K562 (cell line): ENCODE measurements around the gene ARSD. TPM values are rescaled to one million over a fixed set of nuclear protein-coding genes. Genes with fewer than 3 reads are reported as not detected.
A peak's percentile ranks its signal among the peaks of the same experiment; 100 is the strongest.

ENCODE experiments used
- ARID1B ChIP-seq: fragments of 450-650 bp; IDR thresholded peaks from 2 replicates; pipeline ENCODE4 v1.6.1; 2016; ENCODE audit warnings: antibody characterized with exemption, mild to moderate bottlenecking, inconsistent platforms
- ATF3 ChIP-seq, 2 experiments: fragments of 450-650 bp in 1 of 2; sonication (generic) in 1 of 2; formaldehyde crosslinking in 1 of 2; IDR thresholded peaks in 1 of 2; conservative IDR thresholded peaks in 1 of 2; 2 replicates each; pipeline versions ENCODE4 v1.6.1 to v1.8.1; 2016 to 2023; ENCODE audit warnings: mild to moderate bottlenecking in 2 of 2, moderate library complexity in 2 of 2, inconsistent platforms in 1 of 2, missing genetic modification reagents in 1 of 2
- ATF7 ChIP-seq: fragments of 450-650 bp; IDR thresholded peaks from 2 replicates; pipeline ENCODE4 v1.7.1; 2014; ENCODE audit warnings: mild to moderate bottlenecking, moderate library complexity
- CCNT2 ChIP-seq: IDR thresholded peaks from 2 replicates; pipeline ENCODE4 v1.6.1; 2011; ENCODE audit warnings: borderline replicate concordance, low read depth, mild to moderate bottlenecking, moderate library complexity, mixed read lengths, low read length; ENCODE audit not compliant: insufficient read length; ENCODE audit errors: extremely low read depth
- ELK1 ChIP-seq: sonication (generic); formaldehyde crosslinking; IDR thresholded peaks from 2 replicates; pipeline ENCODE4 v1.8.1; 2022; ENCODE audit warnings: missing genetic modification reagents
- KLF6 ChIP-seq: fragments of 250-450 bp; sonication (Bioruptor Pico); IDR thresholded peaks from 2 replicates; pipeline ENCODE4 v1.4.0; 2020; ENCODE audit warnings: mild to moderate bottlenecking, moderate library complexity, borderline replicate concordance
- MCM7 ChIP-seq, 2 experiments: fragments of 450-650 bp; IDR thresholded peaks; 2 replicates each; pipeline ENCODE4 v1.6.1; 2016 to 2018
- OTX1 ChIP-seq: fragments of 450-650 bp; formaldehyde crosslinking; IDR thresholded peaks from 2 replicates; pipeline ENCODE4 v1.4.0; 2022; ENCODE audit warnings: mild to moderate bottlenecking
- RAD21 ChIP-seq, 2 experiments: fragments of 250-450 bp in 1 of 2; fragments of 450-650 bp in 1 of 2; sonication (Bioruptor Pico) in 1 of 2; formaldehyde crosslinking in 1 of 2; IDR thresholded peaks in 1 of 2; conservative IDR thresholded peaks in 1 of 2; 2 replicates each; pipeline versions ENCODE4 v1.4.0 to v1.8.0; 2020 to 2022; ENCODE audit warnings: mild to moderate bottlenecking in 2 of 2, moderate library complexity in 1 of 2
- RBM14 ChIP-seq: fragments of 200-400 bp; formaldehyde crosslinking; IDR thresholded peaks from 2 replicates; pipeline ENCODE4 v1.6.1; 2018; ENCODE audit warnings: low read depth, mild to moderate bottlenecking, low read length, moderate library complexity, borderline replicate concordance; ENCODE audit not compliant: insufficient read depth
- SNAPC5 ChIP-seq: fragments of 250-450 bp; sonication (Bioruptor Pico); IDR thresholded peaks from 2 replicates; pipeline ENCODE4 v1.8.0; 2021; ENCODE audit warnings: moderate library complexity, mild to moderate bottlenecking, inconsistent platforms
- SNIP1 ChIP-seq: fragments of 450-650 bp; IDR thresholded peaks from 2 replicates; pipeline ENCODE4 v1.7.1; 2017; ENCODE audit warnings: low read depth, mild to moderate bottlenecking
- SP1 ChIP-seq: sonication (generic); formaldehyde crosslinking; IDR thresholded peaks from 2 replicates; pipeline ENCODE4 v1.8.1; 2022; ENCODE audit warnings: mild to moderate bottlenecking, missing genetic modification reagents
- TFAP4 ChIP-seq: sonication (generic); formaldehyde crosslinking; IDR thresholded peaks from 2 replicates; pipeline ENCODE4 v1.8.0; 2022; ENCODE audit warnings: missing genetic modification reagents, mild to moderate bottlenecking, moderate library complexity, borderline replicate concordance
- THRB ChIP-seq: fragments of 450-650 bp; formaldehyde crosslinking; conservative IDR thresholded peaks from 2 replicates; pipeline ENCODE4 v1.4.0; 2022; ENCODE audit warnings: mild to moderate bottlenecking, missing genetic modification characterization
- TSHZ1 ChIP-seq: fragments of 250-450 bp; sonication (Bioruptor Pico); IDR thresholded peaks from 2 replicates; pipeline ENCODE4 v1.4.0; 2020; ENCODE audit warnings: mild to moderate bottlenecking, moderate library complexity
- ZFP36 ChIP-seq: fragments of 150-350 bp; IDR thresholded peaks from 2 replicates; pipeline ENCODE4 v1.6.1; 2018; ENCODE audit warnings: low read length, low read depth; ENCODE audit not compliant: partially characterized antibody
- ZNF224 ChIP-seq: sonication (generic); formaldehyde crosslinking; IDR thresholded peaks from 2 replicates; pipeline ENCODE4 v1.8.0; 2022; ENCODE audit warnings: mild to moderate bottlenecking, missing genetic modification reagents
- ZNF274 ChIP-seq: IDR thresholded peaks from 2 replicates; pipeline ENCODE4 v1.6.1; 2011; ENCODE audit warnings: low read depth, mild to moderate bottlenecking, low read length, moderate library complexity, borderline replicate concordance
- ZNF436 ChIP-seq: fragments of 250-450, 450-650 bp; sonication (Bioruptor Pico); formaldehyde crosslinking; IDR thresholded peaks from 2 replicates; pipeline ENCODE4 v1.7.0; 2020; ENCODE audit warnings: mild to moderate bottlenecking
- polyA plus RNA-seq, 8 experiments: library from polyadenylated mRNA; depleted of rRNA in 4 of 8; stranded (reverse) in 5 of 8; unstranded in 3 of 8; fragments of >200 nt; fragmentation: Nextera tagmentation in 2 of 8; fragmentation: Illumina TruSeq in 1 of 8; extraction: Ambion mirVana in 2 of 8; extraction: Trizol in 1 of 8; gene quantifications; 2 replicates each; pipeline versions ENCODE4 v1.2.1 to v1.2.3, GENCODE V29; 2011 to 2014; ENCODE audit warnings: inconsistent platforms in 1 of 8, missing spikeins in 1 of 8
- total RNA-seq, 7 experiments: library from RNA; depleted of rRNA in 6 of 7; stranded (reverse); fragments of >200 nt in 6 of 7; fragmentation: Illumina TruSeq in 2 of 7; extraction: Trizol in 2 of 7; gene quantifications; 2 replicates each; pipeline versions ENCODE4 v1.2.1 to v1.2.3, GENCODE V29; 2011 to 2021; ENCODE audit warnings: low replicate concordance in 1 of 7

The ARSD gene
- total and polyA plus RNA-seq, 9 of the 15 experiments (the other 6 are each of a cell fraction or from before 2014, with no cell fraction given) = 0.05 to 0.23 (median 0.09) TPM; not detected in 1

- TF ChIP-seq ZNF436 = no peak
- peak; percentile 22 for TF ChIP-seq CCNT2
- TF ChIP-seq MCM7 (IDR thresholded peaks at IDR 0.05) = no peak
- 0 out of 2 replicates have a peak, but pooled peaks have one; percentile 9 for TF ChIP-seq ARID1B
- no peak for TF ChIP-seq KLF6 (CRISPR knock-in tag)
- TF ChIP-seq SNAPC5 (CRISPR knock-in tag) = no peak
- no peak for TF ChIP-seq SNIP1
- TF ChIP-seq TFAP4 (CRISPR knock-in tag) = no peak
- TF ChIP-seq ZFP36 = no peak
- TF ChIP-seq RAD21 (CRISPR knock-in tag; conservative IDR thresholded peaks at IDR 0.05 in 1 of 2, IDR thresholded peaks at IDR 0.05 in 1 of 2) = no peak
- no peak for TF ChIP-seq RBM14
- TF ChIP-seq THRB (CRISPR knock-in tag) = no peak
- TF ChIP-seq ELK1 = no peak
- TF ChIP-seq ATF7 = peak; percentile 85
- no peak for TF ChIP-seq ZNF224 (CRISPR knock-in tag)
- no peak for TF ChIP-seq ZNF274
- TF ChIP-seq TSHZ1 (CRISPR knock-in tag) = no peak
- no peak for TF ChIP-seq OTX1 (CRISPR knock-in tag)
- peak; percentile 72 for TF ChIP-seq ATF3 (IDR thresholded peaks at IDR 0.05)
- TF ChIP-seq ATF3 (CRISPR knock-in tag; conservative IDR thresholded peaks at IDR 0.05) = no peak
- TF ChIP-seq SP1 (CRISPR knock-in tag) = no peak
These were observed 11.4 kb downstream of the ARSD start (continued) for GRCh38 chrX:2917767-2918166.
